GM18861 (cell line): ENCODE results near the gene TAF13.
A peak's percentile ranks its signal among the peaks of the same experiment; 100 is the strongest.
"Not testable (repeated sequence)": the region's sequence is repeated elsewhere in the genome, so short reads cannot be mapped to it uniquely, and the experiment has no call there.

Experiments
- ATAC-seq: cut with Tn5 transposase; IDR thresholded peaks from one replicate; pipeline ENCODE4 v1.9.1; 2021; ENCODE audit not compliant: unreplicated experiment

Gene TAF13

GRCh38 chr1:109048335-109048734 is 27.5 kb downstream of the TAF13 start:
- no peak for ATAC-seq

- no peak for ATAC-seq
Observed at GRCh38 chr1:109047339-109047738, 28.5 kb downstream of the TAF13 start.

- ATAC-seq = no peak
Observed at GRCh38 chr1:109046671-109047070, 29.1 kb downstream of the TAF13 start.

- ATAC-seq = no peak
Observed at GRCh38 chr1:109045595-109045994, 30.2 kb downstream of the TAF13 start.

GRCh38 chr1:109041621-109042468 is 34.0 kb downstream of the TAF13 start, which contains the start of gene WDR47:
Gene WDR47, minus strand, starts transcription at chr1:109042102. Its CDS starts 18,590 bp downstream, at chr1:109023512.
- ATAC-seq = peak; percentile 94

GRCh38 chr1:109040989-109041620 is 34.7 kb downstream of the TAF13 start:
- ATAC-seq = peak; percentile 18

- no peak for ATAC-seq
Observed at GRCh38 chr1:109040627-109040988, 35.2 kb downstream of the TAF13 start.

- ATAC-seq = no peak
Observed at GRCh38 chr1:109034382-109034781, 41.4 kb downstream of the TAF13 start.

GRCh38 chr1:109029493-109029892 is 46.3 kb downstream of the TAF13 start:
- ATAC-seq = not testable (repeated sequence)

GRCh38 chr1:109027841-109028240 is 48.0 kb downstream of the TAF13 start:
- ATAC-seq = no peak

GRCh38 chr1:109025694-109026093 is 50.1 kb downstream of the TAF13 start:
- ATAC-seq = no peak

GRCh38 chr1:109024646-109025045 is 51.2 kb downstream of the TAF13 start:
- no peak for ATAC-seq

GRCh38 chr1:109020693-109021257 is 55.0 kb downstream of the TAF13 start:
- no peak for ATAC-seq

GRCh38 chr1:109017719-109018118 is 58.1 kb downstream of the TAF13 start:
- not testable (repeated sequence) for ATAC-seq

GRCh38 chr1:109017134-109017533 is 58.7 kb downstream of the TAF13 start:
- no peak for ATAC-seq
